ENCODE results near the gene HSDL2. TPM values are rescaled to one million over a fixed set of nuclear protein-coding genes. Genes with fewer than 3 reads are reported as not detected.
A peak's percentile ranks its signal among the peaks of the same experiment; 100 is the strongest.

The HSDL2 gene
- total RNA-seq, 1 experiment from 2014 or later: 60.6 TPM

- Histone ChIP-seq H3K9me3 (ENCODE audit: insufficient read depth, low read depth) (no peaks in the 10 kb centered on the region), H3K4me3 (peak overlapping the region; percentile 95), H3K27ac (peak overlapping the region; percentile 51; the same call in 1 of the 2 replicates), H3K27me3 (ENCODE audit: insufficient read depth, low read depth) (no peaks in the 10 kb centered on the region), H3K36me3 (ENCODE audit: low read depth) (0 out of 2 replicates have a peak, but pooled peaks cover 3% of the 10 kb centered on the region), H3F3A (ENCODE audit: insufficient read depth, low read depth) (peaks cover 13% of the 10 kb centered on the region), H2AFZ (peak overlapping the region; percentile 94), H3K9me2 (ENCODE audit: insufficient read depth) (no peaks in the 10 kb centered on the region), H4K20me1 (ENCODE audit: insufficient read depth) (no peaks in the 10 kb centered on the region), H3K79me2 (ENCODE audit: low read depth) (peaks cover 59% of the 10 kb centered on the region), H3K4me1 (replicated peaks; ENCODE audit: insufficient read depth) (peaks cover 28% of the 10 kb centered on the region), H3K4me2 (peak overlapping the region; percentile 93)
- no TSS peak for BruUV-seq (replicated peaks)
- intact Hi-C loops (cut with micrococcal nuclease; ENCODE audit: unreplicated experiment): loop anchor here (10.0 kb wide), 1 partner anchor 374 kb away; the partner anchor contains the start of gene SNX30
- TF ChIP-seq CTCF (conservative IDR thresholded peaks at IDR 0.05) (no peak), EZH2 (IDR thresholded peaks at IDR 0.05; ENCODE audit: low read depth) (no peak)
- DNase-seq: no peak
- ChIA-PET CTCF (interaction anchor here (1.8 kb wide), 1 partner anchor 268 kb away, joined by 12 read pairs; no protein-coding TSS in a partner anchor), POLR2A (ENCODE audit: unreplicated experiment) (interaction anchor here (0.6 to 0.7 kb wide), 2 partner anchors 54 to 827 kb away, joined by 4 to 7 read pairs; no protein-coding TSS in a partner anchor)
Observed at GRCh38 chr9:112380825-112381221, 915 bp downstream of the HSDL2 start.

GRCh38 chr9:112382066-112382465 is 2.2 kb downstream of the HSDL2 start:
- ChIA-PET POLR2A (ENCODE audit: unreplicated experiment) (no interaction called here), CTCF (no interaction called here)
- H3F3A ChIP-seq (ENCODE audit: insufficient read depth, low read depth): peaks cover 13% of the 10 kb centered on the region
- no peaks in the 10 kb centered on the region for H3K9me3 ChIP-seq (ENCODE audit: insufficient read depth, low read depth)
- H3K27me3 ChIP-seq (ENCODE audit: insufficient read depth, low read depth): no peaks in the 10 kb centered on the region
- H3K36me3 ChIP-seq (ENCODE audit: low read depth): peaks cover 8% of the 10 kb centered on the region; the same call in 1 of the 2 replicates
- BruUV-seq (replicated peaks): no TSS peak
- H3K27ac ChIP-seq: no peak overlapping the region
- no peaks in the 10 kb centered on the region for H3K9me2 ChIP-seq (ENCODE audit: insufficient read depth)
- H3K4me1 ChIP-seq (replicated peaks; ENCODE audit: insufficient read depth): peaks cover 27% of the 10 kb centered on the region
- H4K20me1 ChIP-seq (ENCODE audit: insufficient read depth): no peaks in the 10 kb centered on the region
- no peak overlapping the region for H2AFZ ChIP-seq
- no peak for DNase-seq
- TF ChIP-seq CTCF (conservative IDR thresholded peaks at IDR 0.05) (no peak), EZH2 (IDR thresholded peaks at IDR 0.05; ENCODE audit: low read depth) (no peak)
- intact Hi-C loops (cut with micrococcal nuclease; ENCODE audit: unreplicated experiment): loop anchor here (10.0 kb wide), 1 partner anchor 373 kb away; the partner anchor contains the start of gene SNX30
- no peak overlapping the region for H3K4me3 ChIP-seq
- H3K79me2 ChIP-seq (ENCODE audit: low read depth): peaks cover 70% of the 10 kb centered on the region
- H3K4me2 ChIP-seq: no peak overlapping the region

GRCh38 chr9:112382501-112383364 is 2.8 kb downstream of the HSDL2 start:
- peaks cover 72% of the 10 kb centered on the region for H3K79me2 ChIP-seq (ENCODE audit: low read depth)
- H3F3A ChIP-seq (ENCODE audit: insufficient read depth, low read depth): peaks cover 13% of the 10 kb centered on the region
- DNase-seq: no peak
- peaks cover 8% of the 10 kb centered on the region; the same call in 1 of the 2 replicates for H3K36me3 ChIP-seq (ENCODE audit: low read depth)
- H3K27ac ChIP-seq: no peak overlapping the region
- H3K9me2 ChIP-seq (ENCODE audit: insufficient read depth): no peaks in the 10 kb centered on the region
- intact Hi-C loops (cut with micrococcal nuclease; ENCODE audit: unreplicated experiment): loop anchor here (10.0 kb wide), 1 partner anchor 372 kb away; the partner anchor contains the start of gene SNX30
- peaks cover 21% of the 10 kb centered on the region for H3K4me1 ChIP-seq (replicated peaks; ENCODE audit: insufficient read depth)
- H3K27me3 ChIP-seq (ENCODE audit: insufficient read depth, low read depth): no peaks in the 10 kb centered on the region
- BruUV-seq (replicated peaks): no TSS peak
- H2AFZ ChIP-seq: no peak overlapping the region
- ChIA-PET POLR2A (ENCODE audit: unreplicated experiment) (no interaction called here), CTCF (no interaction called here)
- H3K9me3 ChIP-seq (ENCODE audit: insufficient read depth, low read depth): no peaks in the 10 kb centered on the region
- H3K4me2 ChIP-seq: no peak overlapping the region
- TF ChIP-seq CTCF (conservative IDR thresholded peaks at IDR 0.05) (no peak), EZH2 (IDR thresholded peaks at IDR 0.05; ENCODE audit: low read depth) (no peak)
- H3K4me3 ChIP-seq: no peak overlapping the region
- no peaks in the 10 kb centered on the region for H4K20me1 ChIP-seq (ENCODE audit: insufficient read depth)

Measured in PC-9 (cell line).